HepG2 (cell line): ENCODE results near the gene CNTD1. TPM values are rescaled to one million over a fixed set of nuclear protein-coding genes. Genes with fewer than 3 reads are reported as not detected.

Source experiments
- ATF7 ChIP-seq, 2 experiments: fragments of 450-650 bp in 1 of 2; sonication (generic) in 1 of 2; formaldehyde crosslinking in 1 of 2; IDR thresholded peaks; 2 replicates each; pipeline versions ENCODE4 v1.4.0 to v1.6.1; 2016 to 2020; ENCODE audit warnings: antibody characterized with exemption in 1 of 2, mild to moderate bottlenecking in 1 of 2, missing genetic modification reagents in 1 of 2
- CBFB ChIP-seq: sonication (generic); formaldehyde crosslinking; IDR thresholded peaks from 2 replicates; pipeline ENCODE4 v1.4.0; 2020; ENCODE audit warnings: missing genetic modification reagents
- ETV6 ChIP-seq: sonication (generic); formaldehyde crosslinking; conservative IDR thresholded peaks from 2 replicates; pipeline ENCODE4 v1.4.0; 2020; ENCODE audit warnings: missing genetic modification reagents
- HMGXB4 ChIP-seq, 2 experiments: sonication (generic) in 1 of 2; formaldehyde crosslinking in 1 of 2; IDR thresholded peaks; 2 replicates each; pipeline versions ENCODE4 v1.4.0 to v1.6.1; 2018 to 2020; ENCODE audit warnings: missing genetic modification reagents in 2 of 2, borderline replicate concordance in 1 of 2, low read depth in 1 of 2, mild to moderate bottlenecking in 1 of 2, missing biosample characterization in 1 of 2
- HOXA5 ChIP-seq: sonication (generic); formaldehyde crosslinking; IDR thresholded peaks from 2 replicates; pipeline ENCODE4 v1.4.0; 2020; ENCODE audit warnings: missing genetic modification reagents
- KLF16 ChIP-seq, 2 experiments: sonication (generic) in 1 of 2; formaldehyde crosslinking in 1 of 2; IDR thresholded peaks; 2 replicates each; pipeline versions ENCODE4 v1.6.1 to v1.8.0; 2016 to 2023; ENCODE audit warnings: missing genetic modification reagents in 2 of 2, missing compliant biosample characterization in 1 of 2
- LRRFIP1 ChIP-seq: sonication (generic); formaldehyde crosslinking; conservative IDR thresholded peaks from 2 replicates; pipeline ENCODE4 v1.4.0; 2020; ENCODE audit warnings: missing genetic modification reagents
- RFXAP ChIP-seq: sonication (generic); formaldehyde crosslinking; IDR thresholded peaks from 2 replicates; pipeline ENCODE4 v1.4.0; 2020; ENCODE audit warnings: missing genetic modification reagents, borderline replicate concordance
- SRF ChIP-seq: IDR thresholded peaks from 2 replicates; pipeline ENCODE4 v1.6.1; 2011; ENCODE audit warnings: mild to moderate bottlenecking, low read depth, low read length, moderate library complexity
- ZBTB7A ChIP-seq: sonication (generic); formaldehyde crosslinking; IDR thresholded peaks from 2 replicates; pipeline ENCODE4 v1.8.0; 2022; ENCODE audit warnings: mild to moderate bottlenecking, missing genetic modification reagents
- ZNF512B ChIP-seq: sonication (generic); formaldehyde crosslinking; IDR thresholded peaks from 2 replicates; pipeline ENCODE4 v1.5.1; 2020; ENCODE audit warnings: missing genetic modification reagents, mild to moderate bottlenecking, borderline replicate concordance
- ZNF644 ChIP-seq: IDR thresholded peaks from 2 replicates; pipeline ENCODE4 v1.6.1; 2016; ENCODE audit warnings: low read depth
- ZNF724P ChIP-seq: sonication (generic); formaldehyde crosslinking; IDR thresholded peaks from 2 replicates; pipeline ENCODE4 v1.8.0; 2022; ENCODE audit warnings: missing genetic modification reagents, borderline replicate concordance
- polyA plus RNA-seq, 8 experiments: library from polyadenylated mRNA; depleted of rRNA in 3 of 8; stranded (reverse) in 7 of 8; unstranded in 1 of 8; fragments of >200 nt; fragmentation: Illumina TruSeq in 4 of 8; extraction: Trizol in 4 of 8; gene quantifications; 2 replicates each; pipeline versions ENCODE4 v1.2.1 to v1.2.3, GENCODE V29; 2011 to 2016; ENCODE audit warnings: low read depth in 4 of 8, missing spikeins in 1 of 8, mixed read lengths in 1 of 8; ENCODE audit not compliant: insufficient read depth in 1 of 8
- total RNA-seq, 5 experiments: library from RNA; depleted of rRNA; stranded (reverse); fragments of >200 nt; fragmentation: Illumina TruSeq; extraction: Trizol; gene quantifications; 2 replicates each; pipeline ENCODE4 v1.2.3, GENCODE V29; 2016; ENCODE audit warnings: low read depth in 1 of 5
- TF ChIP-seq, protein P1 (sequence below): sonication (generic); formaldehyde crosslinking; IDR thresholded peaks from 2 replicates; pipeline ENCODE4 v1.5.0; 2020; ENCODE audit warnings: missing genetic modification reagents, mild to moderate bottlenecking, borderline replicate concordance
- TF ChIP-seq, protein P2 (sequence below): sonication (generic); formaldehyde crosslinking; IDR thresholded peaks from 2 replicates; pipeline ENCODE4 v1.8.0; 2022; ENCODE audit warnings: mild to moderate bottlenecking, missing genetic modification reagents

CNTD1 gene
- total and polyA plus RNA-seq, 2 of the 13 experiments (the other 11 are each of a cell fraction or from before 2014, with no cell fraction given), result 0.11 to 0.15 TPM

DNA sequence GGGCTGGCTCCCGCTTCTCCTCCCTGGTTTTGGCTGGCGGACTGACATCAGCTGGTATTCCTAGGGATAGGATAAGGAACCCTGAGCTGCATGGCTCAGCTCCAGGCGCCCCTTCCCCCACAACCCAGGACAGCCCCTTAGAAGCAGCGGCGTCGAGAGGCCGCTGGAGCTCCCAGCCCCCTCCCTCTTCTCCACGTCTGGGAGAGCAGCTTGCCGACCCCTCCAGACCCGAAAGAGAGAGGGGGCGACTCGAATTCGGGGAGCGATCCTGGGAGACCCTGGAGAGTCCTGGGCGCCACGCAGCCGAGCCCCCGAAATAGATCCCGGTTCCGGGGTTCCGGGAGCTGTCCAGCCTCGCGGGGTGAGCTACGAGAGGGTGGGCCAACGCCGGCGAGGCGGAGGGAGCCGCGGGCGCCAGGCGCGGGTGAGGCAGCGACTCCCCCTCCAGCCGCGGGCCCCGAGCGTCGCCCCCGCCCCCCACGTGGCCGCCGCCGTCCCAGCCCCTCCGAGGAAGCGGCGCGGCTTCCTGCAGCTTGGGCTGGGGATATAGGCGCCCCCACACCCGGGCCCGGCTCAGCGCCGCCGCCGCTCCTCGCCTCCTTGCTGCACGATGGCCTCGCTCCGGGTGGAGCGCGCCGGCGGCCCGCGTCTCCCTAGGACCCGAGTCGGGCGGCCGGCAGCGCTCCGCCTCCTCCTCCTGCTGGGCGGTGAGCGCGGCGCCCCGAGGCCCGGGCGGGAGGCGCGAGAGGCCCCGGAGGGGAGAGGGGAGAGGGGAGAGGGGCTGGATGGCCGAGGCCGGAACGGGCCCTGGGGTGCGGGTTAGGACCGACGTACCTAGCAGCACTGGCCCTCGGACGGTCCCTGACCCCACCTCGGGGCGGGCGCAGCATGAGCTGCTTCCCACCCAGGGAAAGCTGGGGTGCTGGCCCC, 37.7 kb upstream of the CNTD1 start, which contains the start of gene RAMP2 (continued):
- TF ChIP-seq ZNF512B (CRISPR knock-in tag), result no peak
- TF ChIP-seq, protein P1, sequence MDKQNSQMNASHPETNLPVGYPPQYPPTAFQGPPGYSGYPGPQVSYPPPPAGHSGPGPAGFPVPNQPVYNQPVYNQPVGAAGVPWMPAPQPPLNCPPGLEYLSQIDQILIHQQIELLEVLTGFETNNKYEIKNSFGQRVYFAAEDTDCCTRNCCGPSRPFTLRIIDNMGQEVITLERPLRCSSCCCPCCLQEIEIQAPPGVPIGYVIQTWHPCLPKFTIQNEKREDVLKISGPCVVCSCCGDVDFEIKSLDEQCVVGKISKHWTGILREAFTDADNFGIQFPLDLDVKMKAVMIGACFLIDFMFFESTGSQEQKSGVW (CRISPR knock-in tag), result no peak
- TF ChIP-seq KLF16 (CRISPR knock-in tag; IDR thresholded peaks at IDR 0.05), result no peak; a peak in 1 of 4 replicates
- TF ChIP-seq ETV6 (CRISPR knock-in tag), result 0 out of 2 replicates have a peak, but pooled peaks have one; percentile 26
- TF ChIP-seq HMGXB4 (CRISPR knock-in tag; IDR thresholded peaks at IDR 0.05; ENCODE audit: borderline replicate concordance in 1 of 2, low read depth in 1 of 2), result no peak
- no peak for TF ChIP-seq LRRFIP1 (CRISPR knock-in tag)
- no peak for TF ChIP-seq RFXAP
- TF ChIP-seq SRF, result no peak
- peak; percentile 75; the same call in 1 of the 2 replicates for TF ChIP-seq ZNF724P (CRISPR knock-in tag)
- TF ChIP-seq ZBTB7A (CRISPR knock-in tag), result peak; percentile 66; the same call in 1 of the 2 replicates
- TF ChIP-seq CBFB, result no peak
- TF ChIP-seq, protein P2, sequence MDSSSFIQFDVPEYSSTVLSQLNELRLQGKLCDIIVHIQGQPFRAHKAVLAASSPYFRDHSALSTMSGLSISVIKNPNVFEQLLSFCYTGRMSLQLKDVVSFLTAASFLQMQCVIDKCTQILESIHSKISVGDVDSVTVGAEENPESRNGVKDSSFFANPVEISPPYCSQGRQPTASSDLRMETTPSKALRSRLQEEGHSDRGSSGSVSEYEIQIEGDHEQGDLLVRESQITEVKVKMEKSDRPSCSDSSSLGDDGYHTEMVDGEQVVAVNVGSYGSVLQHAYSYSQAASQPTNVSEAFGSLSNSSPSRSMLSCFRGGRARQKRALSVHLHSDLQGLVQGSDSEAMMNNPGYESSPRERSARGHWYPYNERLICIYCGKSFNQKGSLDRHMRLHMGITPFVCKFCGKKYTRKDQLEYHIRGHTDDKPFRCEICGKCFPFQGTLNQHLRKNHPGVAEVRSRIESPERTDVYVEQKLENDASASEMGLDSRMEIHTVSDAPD (CRISPR knock-in tag), result no peak
- no peak for TF ChIP-seq ZNF644 (CRISPR knock-in tag)
- TF ChIP-seq HOXA5, result no peak
- no peak for TF ChIP-seq ATF7 (IDR thresholded peaks at IDR 0.05)
- TF ChIP-seq ATF7 (CRISPR knock-in tag; IDR thresholded peaks at IDR 0.05), result 0 out of 2 replicates have a peak, but pooled peaks have one; percentile 0
